Thyroid gland (tissue), 4 donors: ENCODE measurements around the gene AK8.

Source experiments
- POLR2A ChIP-seq, 2 donors: fragments of 450-650 bp; IDR thresholded peaks; one replicate each; pipeline ENCODE4 v1.6.1; 2017; ENCODE audit warnings: antibody characterized with exemption in 2 of 2, mild to moderate bottlenecking in 2 of 2, moderate library complexity in 1 of 2
- TF ChIP-seq, protein P1 (sequence below), 6 experiments: fragments of 200-600 bp in 3 of 6; fragments of 450-650 bp in 3 of 6; sonication (generic) in 3 of 6; IDR thresholded peaks; one replicate each; pipeline ENCODE4 v1.5.1; 2016 to 2019; ENCODE audit warnings: antibody characterized with exemption in 6 of 6, mild to moderate bottlenecking in 2 of 6, inconsistent platforms in 1 of 6, moderate library complexity in 1 of 6

DNA sequence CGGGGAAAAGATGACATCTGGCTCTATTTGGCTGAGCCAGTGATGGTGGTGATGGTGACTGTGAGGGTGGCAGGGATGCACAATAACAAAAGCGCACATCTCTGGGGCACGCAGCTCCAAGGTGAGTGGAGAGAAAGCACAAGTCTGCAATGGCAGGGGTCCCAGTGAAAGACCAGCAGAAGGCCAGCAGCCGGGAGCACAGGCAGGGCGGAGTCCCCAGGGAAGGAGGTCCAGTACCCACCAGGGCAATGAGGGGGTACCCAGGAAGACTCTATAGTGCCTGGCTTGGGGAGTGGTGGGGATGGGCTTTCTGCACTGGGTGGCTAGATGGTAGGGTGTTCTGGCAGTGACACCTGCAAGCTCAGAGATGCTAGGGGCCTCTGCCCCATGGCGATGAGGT lies 69.4 kb downstream of the AK8 start:
- TF ChIP-seq POLR2A (IDR thresholded peaks at IDR 0.05) = no peak
- TF ChIP-seq, protein P1, sequence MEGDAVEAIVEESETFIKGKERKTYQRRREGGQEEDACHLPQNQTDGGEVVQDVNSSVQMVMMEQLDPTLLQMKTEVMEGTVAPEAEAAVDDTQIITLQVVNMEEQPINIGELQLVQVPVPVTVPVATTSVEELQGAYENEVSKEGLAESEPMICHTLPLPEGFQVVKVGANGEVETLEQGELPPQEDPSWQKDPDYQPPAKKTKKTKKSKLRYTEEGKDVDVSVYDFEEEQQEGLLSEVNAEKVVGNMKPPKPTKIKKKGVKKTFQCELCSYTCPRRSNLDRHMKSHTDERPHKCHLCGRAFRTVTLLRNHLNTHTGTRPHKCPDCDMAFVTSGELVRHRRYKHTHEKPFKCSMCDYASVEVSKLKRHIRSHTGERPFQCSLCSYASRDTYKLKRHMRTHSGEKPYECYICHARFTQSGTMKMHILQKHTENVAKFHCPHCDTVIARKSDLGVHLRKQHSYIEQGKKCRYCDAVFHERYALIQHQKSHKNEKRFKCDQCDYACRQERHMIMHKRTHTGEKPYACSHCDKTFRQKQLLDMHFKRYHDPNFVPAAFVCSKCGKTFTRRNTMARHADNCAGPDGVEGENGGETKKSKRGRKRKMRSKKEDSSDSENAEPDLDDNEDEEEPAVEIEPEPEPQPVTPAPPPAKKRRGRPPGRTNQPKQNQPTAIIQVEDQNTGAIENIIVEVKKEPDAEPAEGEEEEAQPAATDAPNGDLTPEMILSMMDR (IDR thresholded peaks at IDR 0.05) = no peak
